Cerebellar nuclear complex (tissue), 1 donor: ENCODE data around the gene IPO5.
"Not testable (repeated sequence)": the region's sequence is repeated elsewhere in the genome, so short reads cannot be mapped to it uniquely, and the experiment has no call there.

Experiments
- DNase-seq, 2 experiments: peaks; one replicate each; lab custom pipeline; 2025; lab: John Stamatoyannopoulos, UW

IPO5 gene

GRCh38 chr13:98014766-98015165 lies 61.3 kb downstream of the IPO5 start:
- DNase-seq, result no peak

- DNase-seq, result no peak
Measured at GRCh38 chr13:98018293-98018692, 64.8 kb downstream of the IPO5 start.

GRCh38 chr13:98019186-98019585 lies 65.7 kb downstream of the IPO5 start:
- DNase-seq, result no peak

GRCh38 chr13:98020271-98020670 lies 66.8 kb downstream of the IPO5 start:
- no peak for DNase-seq

- DNase-seq, result no peak
Measured at GRCh38 chr13:98022210-98022609, 68.7 kb downstream of the IPO5 start.

- DNase-seq, result no peak
Measured at GRCh38 chr13:98025480-98026025, 72.1 kb downstream of the IPO5 start.

GRCh38 chr13:98026457-98026857 lies 73.0 kb downstream of the IPO5 start:
- no peak for DNase-seq

GRCh38 chr13:98032168-98032567 lies 78.7 kb downstream of the IPO5 start:
- DNase-seq, result no peak

GRCh38 chr13:98033277-98034247 lies 80.1 kb downstream of the IPO5 start:
- no peak for DNase-seq

GRCh38 chr13:98035373-98035772 lies 81.9 kb downstream of the IPO5 start:
- no peak for DNase-seq

GRCh38 chr13:98036564-98037302 lies 83.3 kb downstream of the IPO5 start:
- DNase-seq, result not testable (repeated sequence)

GRCh38 chr13:98039261-98039660 lies 85.8 kb downstream of the IPO5 start:
- DNase-seq, result no peak

GRCh38 chr13:98039964-98040363 lies 86.5 kb downstream of the IPO5 start:
- DNase-seq, result no peak

- no peak for DNase-seq
Measured at GRCh38 chr13:98041081-98041820, 87.8 kb downstream of the IPO5 start.

- DNase-seq, result no peak
Measured at GRCh38 chr13:98044301-98044700, 90.8 kb downstream of the IPO5 start.

- not testable (repeated sequence) for DNase-seq
Measured at GRCh38 chr13:98047785-98048184, 94.3 kb downstream of the IPO5 start.

GRCh38 chr13:98048265-98048664 lies 94.8 kb downstream of the IPO5 start:
- DNase-seq, result no peak

- no peak for DNase-seq
Measured at GRCh38 chr13:98050041-98050466, 96.6 kb downstream of the IPO5 start.

GRCh38 chr13:98052412-98052811 lies 98.9 kb downstream of the IPO5 start:
- DNase-seq, result no peak

GRCh38 chr13:98054301-98054700 lies 100.8 kb downstream of the IPO5 start:
- no peak for DNase-seq

- DNase-seq, result no peak
Measured at GRCh38 chr13:98055623-98056022, 102.1 kb downstream of the IPO5 start.

- DNase-seq, result no peak
Measured at GRCh38 chr13:98056839-98057410, 103.5 kb downstream of the IPO5 start.
